ENCODE data around the gene SUCNR1. TPM values are rescaled to one million over a fixed set of nuclear protein-coding genes. Genes with fewer than 3 reads are reported as not detected.

The SUCNR1 gene
- total RNA-seq, 1 experiment from 2014 or later = not detected

GRCh38 chr3:151923901-151924300 is 50.5 kb downstream of the SUCNR1 start:
- intact Hi-C loops (cut with micrococcal nuclease; ENCODE audit: unreplicated experiment) = no loop called here
- no peak overlapping the region for H3K4me3 ChIP-seq (ENCODE audit: low read depth in 2 of 2, low read length in 2 of 2)
- POLR2A ChIA-PET = no interaction called here

GRCh38 chr3:151924753-151925152 is 51.3 kb downstream of the SUCNR1 start:
- Histone ChIP-seq H3K4me1 (ENCODE audit: control insufficient read depth, insufficient read depth, low read length) (no peaks in the 10 kb centered on the region), H3K36me3 (ENCODE audit: control insufficient read depth, insufficient read depth, low read length) (no peaks in the 10 kb centered on the region), H3K27me3 (ENCODE audit: control insufficient read depth, insufficient read depth, low read length) (no peaks in the 10 kb centered on the region), H3K27ac (ENCODE audit: low read length) (no peak overlapping the region), H3K9me3 (ENCODE audit: control insufficient read depth, insufficient read depth, low read depth, low read length) (no peaks in the 10 kb centered on the region), H3K4me3 (ENCODE audit: low read depth in 2 of 2, low read length in 2 of 2) (no peak overlapping the region)
- ChIA-PET CTCF (no interaction called here), POLR2A (no interaction called here)
- in situ Hi-C loops (cut with HindIII; ENCODE audit: low pct_unique_long_range_greater_than_20kb, low sequenced_read_pairs) (no loop called here), intact Hi-C loops (cut with micrococcal nuclease; ENCODE audit: unreplicated experiment) (no loop called here)
- TF ChIP-seq REST (IDR thresholded peaks at IDR 0.05; ENCODE audit: insufficient read depth in 1 of 2, low read depth in 2 of 2, low read length in 1 of 2) (no peak), POLR2AphosphoS5 (IDR thresholded peaks at IDR 0.05; ENCODE audit: low read depth, low read length) (no peak), CTCF (IDR thresholded peaks at IDR 0.05) (no peak)
- no TSS peak for BruUV-seq (replicated peaks)
- no peak for DNase-seq (ENCODE audit: low read depth, low spot score)
- no peak for ATAC-seq

More at GRCh38 chr3:151923901-151924300, 50.5 kb downstream of the SUCNR1 start:
- no peak for DNase-seq (ENCODE audit: low read depth, low spot score)
- Histone ChIP-seq H3K9me3 (ENCODE audit: control insufficient read depth, insufficient read depth, low read depth, low read length) (no peaks in the 10 kb centered on the region), H3K36me3 (ENCODE audit: control insufficient read depth, insufficient read depth, low read length) (no peaks in the 10 kb centered on the region), H3K27ac (ENCODE audit: low read length) (no peak overlapping the region), H3K4me1 (ENCODE audit: control insufficient read depth, insufficient read depth, low read length) (no peaks in the 10 kb centered on the region), H3K27me3 (ENCODE audit: control insufficient read depth, insufficient read depth, low read length) (no peaks in the 10 kb centered on the region)
- BruUV-seq (replicated peaks) = no TSS peak
- in situ Hi-C loops (cut with HindIII; ENCODE audit: low pct_unique_long_range_greater_than_20kb, low sequenced_read_pairs) = no loop called here
- TF ChIP-seq POLR2AphosphoS5 (IDR thresholded peaks at IDR 0.05; ENCODE audit: low read depth, low read length) (no peak), TCF7L2 (IDR thresholded peaks at IDR 0.05; ENCODE audit: low read depth, low read length) (no peak), CTCF (IDR thresholded peaks at IDR 0.05) (no peak), REST (IDR thresholded peaks at IDR 0.05; ENCODE audit: insufficient read depth in 1 of 2, low read depth in 2 of 2, low read length in 1 of 2) (no peak), SIN3A (IDR thresholded peaks at IDR 0.05; ENCODE audit: borderline replicate concordance, insufficient read depth, low read depth, low read length) (no peak)
- CTCF ChIA-PET = no interaction called here
- no peak for ATAC-seq
